Measurements from ENCODE around the gene ZC3H12D.

DNA sequence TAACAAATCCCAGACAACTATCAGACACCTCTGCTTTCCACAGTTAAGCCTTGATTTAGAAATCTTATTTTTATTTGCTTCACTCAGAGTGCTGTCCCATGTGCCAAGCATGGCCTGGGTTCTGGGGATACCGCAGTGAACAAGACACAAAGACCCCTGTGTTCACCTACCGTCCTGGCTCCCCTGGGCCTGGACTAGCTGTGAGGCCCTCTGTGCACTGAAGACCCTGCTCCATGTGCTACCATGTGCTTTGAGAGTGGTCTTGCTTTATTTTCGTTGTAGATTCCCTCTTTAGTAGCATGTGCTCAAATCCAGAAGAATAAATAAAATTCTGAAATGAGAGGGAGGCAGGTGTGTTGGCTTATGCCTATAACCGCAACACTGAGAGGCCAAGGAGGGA, 62.2 kb downstream of the ZC3H12D start:
- no peak for TF ChIP-seq CTCF (IDR thresholded peaks at IDR 0.05)
- TF ChIP-seq JUND (IDR thresholded peaks at IDR 0.05): no peak
- TF ChIP-seq, protein P1, sequence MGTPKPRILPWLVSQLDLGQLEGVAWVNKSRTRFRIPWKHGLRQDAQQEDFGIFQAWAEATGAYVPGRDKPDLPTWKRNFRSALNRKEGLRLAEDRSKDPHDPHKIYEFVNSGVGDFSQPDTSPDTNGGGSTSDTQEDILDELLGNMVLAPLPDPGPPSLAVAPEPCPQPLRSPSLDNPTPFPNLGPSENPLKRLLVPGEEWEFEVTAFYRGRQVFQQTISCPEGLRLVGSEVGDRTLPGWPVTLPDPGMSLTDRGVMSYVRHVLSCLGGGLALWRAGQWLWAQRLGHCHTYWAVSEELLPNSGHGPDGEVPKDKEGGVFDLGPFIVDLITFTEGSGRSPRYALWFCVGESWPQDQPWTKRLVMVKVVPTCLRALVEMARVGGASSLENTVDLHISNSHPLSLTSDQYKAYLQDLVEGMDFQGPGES (IDR thresholded peaks at IDR 0.05; ENCODE audit: low read depth, low read length): no peak
- no peak for TF ChIP-seq TEAD4 (IDR thresholded peaks at IDR 0.05; ENCODE audit: borderline replicate concordance, insufficient read depth)
